Fibroblast of lung (primary cell): ENCODE measurements around the gene WNT10A. TPM values are rescaled to one million over a fixed set of nuclear protein-coding genes. Genes with fewer than 3 reads are reported as not detected.

Experiments used
- DNase-seq, 2 donors: peaks; one replicate each; pipeline versions ENCODE4 v3.0.0 to v3.0.0-alpha.2; 2010; ENCODE audit warnings: low read depth in 2 of 2
- H2AFZ ChIP-seq: 2 replicates; pipeline ENCODE4 v1.5.1; 2012; ENCODE audit warnings: low read length, control low read depth, inconsistent platforms
- H3K27ac ChIP-seq: 2 replicates; pipeline ENCODE4 v1.5.1; 2011; ENCODE audit warnings: low read length, control low read depth; ENCODE audit not compliant: insufficient read depth
- H3K27me3 ChIP-seq: 2 replicates; pipeline ENCODE4 v1.5.1; 2011; ENCODE audit warnings: mild to moderate bottlenecking, low read length; ENCODE audit not compliant: control insufficient read depth, insufficient read depth
- H3K36me3 ChIP-seq: 2 replicates; pipeline ENCODE4 v1.5.1; 2011; ENCODE audit warnings: low read length; ENCODE audit not compliant: control insufficient read depth, insufficient read depth
- H3K4me1 ChIP-seq: 2 replicates; pipeline ENCODE4 v1.5.1; 2011; ENCODE audit warnings: low read length; ENCODE audit not compliant: control insufficient read depth, insufficient read depth; ENCODE audit errors: extremely low read depth
- H3K4me2 ChIP-seq: 2 replicates; pipeline ENCODE4 v1.5.1; 2011; ENCODE audit warnings: low read length, control low read depth; ENCODE audit not compliant: insufficient read depth; ENCODE audit errors: extremely low read depth
- H3K4me3 ChIP-seq, 4 experiments: fragments of 200-600 bp in 1 of 4; sonication (generic) in 1 of 4; replicated peaks in 1 of 4; 2 replicates each; pipeline ENCODE4 v1.5.1; 2011 to 2016; ENCODE audit warnings: low read length in 4 of 4, low read depth in 3 of 4, mild to moderate bottlenecking in 3 of 4, control low read depth in 2 of 4, inconsistent platforms in 1 of 4, mixed read lengths in 1 of 4; ENCODE audit not compliant: insufficient read depth in 1 of 4; ENCODE audit errors: control extremely low read depth in 1 of 4
- H3K79me2 ChIP-seq: 2 replicates; pipeline ENCODE4 v1.5.1; 2012; ENCODE audit warnings: mild to moderate bottlenecking, low read length, inconsistent platforms; ENCODE audit not compliant: control insufficient read depth, insufficient read depth
- H3K9ac ChIP-seq: 2 replicates; pipeline ENCODE4 v1.5.1; 2011; ENCODE audit warnings: mild to moderate bottlenecking, low read length, control low read depth; ENCODE audit not compliant: insufficient read depth
- H3K9me3 ChIP-seq: 2 replicates; pipeline ENCODE4 v1.5.1; 2012; ENCODE audit warnings: low read depth, low read length; ENCODE audit not compliant: control insufficient read depth, insufficient read depth
- H4K20me1 ChIP-seq: 2 replicates; pipeline ENCODE4 v1.5.1; 2011; ENCODE audit warnings: low read length; ENCODE audit not compliant: control insufficient read depth, insufficient read depth; ENCODE audit errors: extremely low read depth
- EZH2 ChIP-seq: IDR thresholded peaks from 2 replicates; pipeline ENCODE4 v1.5.1; 2012; ENCODE audit warnings: low read length, control low read depth, mild to moderate bottlenecking; ENCODE audit errors: missing control alignments
- polyA plus RNA-seq, 2 donors: library from polyadenylated mRNA; depleted of rRNA in 1 of 2; stranded (reverse) in 1 of 2; unstranded in 1 of 2; fragments of >200 nt; gene quantifications; 2 replicates each; pipeline ENCODE4 v1.2.1, GENCODE V29; 2011 to 2012; ENCODE audit warnings: missing spikeins in 1 of 2
- total RNA-seq: library from RNA; depleted of rRNA; stranded (reverse); fragments of >200 nt; gene quantifications from 2 replicates; pipeline ENCODE4 v1.2.1, GENCODE V29; 2014
- TF ChIP-seq, protein P1 (sequence below), 2 donors: IDR thresholded peaks in 1 of 2; conservative IDR thresholded peaks in 1 of 2; 1 replicate in 1 of 2; 2 replicates in 1 of 2; pipeline ENCODE4 v1.5.1; 2011 to 2012; ENCODE audit warnings: low read length in 2 of 2, control low read depth in 1 of 2, inconsistent platforms in 1 of 2, low read depth in 1 of 2, mild to moderate bottlenecking in 1 of 2

Gene WNT10A
- total and polyA plus RNA-seq, 2 donors (not counting 1 experiment from before 2014, with no cell fraction given) = not detected

- H3K4me3 ChIP-seq = no peak overlapping the region
- no peaks in the 10 kb centered on the region for H3K9me3 ChIP-seq
- H3K4me1 ChIP-seq = no peaks in the 10 kb centered on the region
- H3K9ac ChIP-seq = no peak overlapping the region
- no peaks in the 10 kb centered on the region for H4K20me1 ChIP-seq
- no peak overlapping the region for H2AFZ ChIP-seq
- H3K4me2 ChIP-seq = no peak overlapping the region
- no peak overlapping the region for H3K27ac ChIP-seq
- no peaks in the 10 kb centered on the region for H3K36me3 ChIP-seq
- H3K27me3 ChIP-seq = peaks cover 33% of the 10 kb centered on the region
- TF ChIP-seq EZH2 = no peak
- TF ChIP-seq, protein P1, sequence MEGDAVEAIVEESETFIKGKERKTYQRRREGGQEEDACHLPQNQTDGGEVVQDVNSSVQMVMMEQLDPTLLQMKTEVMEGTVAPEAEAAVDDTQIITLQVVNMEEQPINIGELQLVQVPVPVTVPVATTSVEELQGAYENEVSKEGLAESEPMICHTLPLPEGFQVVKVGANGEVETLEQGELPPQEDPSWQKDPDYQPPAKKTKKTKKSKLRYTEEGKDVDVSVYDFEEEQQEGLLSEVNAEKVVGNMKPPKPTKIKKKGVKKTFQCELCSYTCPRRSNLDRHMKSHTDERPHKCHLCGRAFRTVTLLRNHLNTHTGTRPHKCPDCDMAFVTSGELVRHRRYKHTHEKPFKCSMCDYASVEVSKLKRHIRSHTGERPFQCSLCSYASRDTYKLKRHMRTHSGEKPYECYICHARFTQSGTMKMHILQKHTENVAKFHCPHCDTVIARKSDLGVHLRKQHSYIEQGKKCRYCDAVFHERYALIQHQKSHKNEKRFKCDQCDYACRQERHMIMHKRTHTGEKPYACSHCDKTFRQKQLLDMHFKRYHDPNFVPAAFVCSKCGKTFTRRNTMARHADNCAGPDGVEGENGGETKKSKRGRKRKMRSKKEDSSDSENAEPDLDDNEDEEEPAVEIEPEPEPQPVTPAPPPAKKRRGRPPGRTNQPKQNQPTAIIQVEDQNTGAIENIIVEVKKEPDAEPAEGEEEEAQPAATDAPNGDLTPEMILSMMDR (conservative IDR thresholded peaks at IDR 0.05 in 1 of 2, IDR thresholded peaks at IDR 0.05 in 1 of 2; ENCODE audit: low read depth in 1 of 2, low read length in 2 of 2) = no peak
- DNase-seq = no peak
- H3K79me2 ChIP-seq = no peaks in the 10 kb centered on the region
Measured at GRCh38 chr2:218887079-218887478, 6.4 kb downstream of the WNT10A start.

DNA sequence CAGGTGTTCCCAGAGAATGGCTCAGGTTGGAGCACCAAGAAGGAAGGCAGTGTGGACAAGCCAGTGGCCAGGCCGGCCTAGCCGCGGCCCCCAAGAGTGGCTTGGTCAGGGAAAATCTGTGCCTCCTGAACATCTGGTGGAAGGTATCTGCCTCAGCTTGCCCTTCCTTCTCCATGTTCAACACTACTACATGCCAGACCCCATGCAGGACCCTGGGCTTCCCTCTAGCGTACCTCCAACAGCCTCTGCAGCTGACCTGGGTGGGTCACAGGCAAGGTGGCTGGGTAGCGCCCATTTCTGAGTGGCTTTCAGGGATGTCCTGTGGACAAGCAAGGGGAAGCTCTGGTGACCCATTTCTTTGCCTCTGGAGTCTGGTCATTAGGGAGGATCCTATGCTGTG lies 7.7 kb downstream of the WNT10A start:
- no peak overlapping the region for H3K9ac ChIP-seq
- no peaks in the 10 kb centered on the region for H3K4me1 ChIP-seq
- H3K36me3 ChIP-seq = no peaks in the 10 kb centered on the region
- no peaks in the 10 kb centered on the region for H3K79me2 ChIP-seq
- DNase-seq = no peak
- no peak overlapping the region for H3K4me2 ChIP-seq
- no peak overlapping the region for H3K27ac ChIP-seq
- peaks cover 26% of the 10 kb centered on the region for H3K27me3 ChIP-seq
- no peak for TF ChIP-seq EZH2
- TF ChIP-seq, protein P1 (conservative IDR thresholded peaks at IDR 0.05 in 1 of 2, IDR thresholded peaks at IDR 0.05 in 1 of 2; ENCODE audit: low read depth in 1 of 2, low read length in 2 of 2) = no peak
- H3K4me3 ChIP-seq = no peak overlapping the region
- H2AFZ ChIP-seq = no peak overlapping the region
- H3K9me3 ChIP-seq = no peaks in the 10 kb centered on the region
- H4K20me1 ChIP-seq = no peaks in the 10 kb centered on the region

GRCh38 chr2:218889937-218890336 lies 9.3 kb downstream of the WNT10A start:
- Histone ChIP-seq H3K36me3 (no peaks in the 10 kb centered on the region), H4K20me1 (no peaks in the 10 kb centered on the region), H2AFZ (no peak overlapping the region), H3K4me3 (no peak overlapping the region), H3K4me1 (no peaks in the 10 kb centered on the region), H3K27me3 (peaks cover 23% of the 10 kb centered on the region), H3K79me2 (no peaks in the 10 kb centered on the region), H3K4me2 (no peak overlapping the region), H3K9ac (no peak overlapping the region), H3K27ac (no peak overlapping the region), H3K9me3 (no peaks in the 10 kb centered on the region)
- DNase-seq = no peak
- TF ChIP-seq EZH2 = no peak
- TF ChIP-seq, protein P1 (conservative IDR thresholded peaks at IDR 0.05 in 1 of 2, IDR thresholded peaks at IDR 0.05 in 1 of 2; ENCODE audit: low read depth in 1 of 2, low read length in 2 of 2) = no peak
